ENCODE measurements around the gene ZMYM2. TPM values are rescaled to one million over a fixed set of nuclear protein-coding genes. Genes with fewer than 3 reads are reported as not detected.

The ZMYM2 gene
- total RNA-seq, 2 experiments from 2014 or later = 52.7 to 58.5 TPM

GRCh38 chr13:20099319-20099718, 140.8 kb downstream of the ZMYM2 start:
- Mint-ChIP-seq H3K4me1 (peaks cover 3% of the 10 kb centered on the region), H3K36me3 (no peaks in the 10 kb centered on the region), H3K27me3 (peaks cover 33% of the 10 kb centered on the region), H3K9me3 (no peaks in the 10 kb centered on the region), H3K27ac (no peak overlapping the region), H3K4me3 (no peak overlapping the region)
- DNase-seq = no peak

- Mint-ChIP-seq H3K36me3 (no peaks in the 10 kb centered on the region), H3K4me1 (peaks cover 3% of the 10 kb centered on the region), H3K9me3 (no peaks in the 10 kb centered on the region), H3K4me3 (no peak overlapping the region), H3K27me3 (peaks cover 46% of the 10 kb centered on the region), H3K27ac (no peak overlapping the region)
- DNase-seq = no peak
Observed at GRCh38 chr13:20101467-20102316, 143.2 kb downstream of the ZMYM2 start.

GRCh38 chr13:20102525-20103180, 144.1 kb downstream of the ZMYM2 start:
- H3K4me1 Mint-ChIP-seq = peaks cover 3% of the 10 kb centered on the region
- no peak overlapping the region for H3K4me3 Mint-ChIP-seq
- DNase-seq = no peak
- H3K36me3 Mint-ChIP-seq = no peaks in the 10 kb centered on the region
- no peak overlapping the region for H3K27ac Mint-ChIP-seq
- no peaks in the 10 kb centered on the region for H3K9me3 Mint-ChIP-seq
- peaks cover 46% of the 10 kb centered on the region for H3K27me3 Mint-ChIP-seq

- DNase-seq = no peak
- Mint-ChIP-seq H3K9me3 (no peaks in the 10 kb centered on the region), H3K27me3 (peaks cover 36% of the 10 kb centered on the region), H3K4me1 (no peaks in the 10 kb centered on the region), H3K27ac (no peak overlapping the region), H3K4me3 (no peak overlapping the region), H3K36me3 (no peaks in the 10 kb centered on the region)
Observed at GRCh38 chr13:20105161-20105689, 146.7 kb downstream of the ZMYM2 start.

- peaks cover 25% of the 10 kb centered on the region for H3K27me3 Mint-ChIP-seq
- DNase-seq = no peak
- H3K4me3 Mint-ChIP-seq = no peak overlapping the region
- H3K27ac Mint-ChIP-seq = no peak overlapping the region
- H3K9me3 Mint-ChIP-seq = no peaks in the 10 kb centered on the region
- no peaks in the 10 kb centered on the region for H3K4me1 Mint-ChIP-seq
- no peaks in the 10 kb centered on the region for H3K36me3 Mint-ChIP-seq
Observed at GRCh38 chr13:20106742-20107141, 148.2 kb downstream of the ZMYM2 start.

GRCh38 chr13:20109037-20109436, 150.5 kb downstream of the ZMYM2 start:
- H3K4me3 Mint-ChIP-seq = no peak overlapping the region
- DNase-seq = no peak
- H3K27me3 Mint-ChIP-seq = peaks cover 14% of the 10 kb centered on the region
- no peaks in the 10 kb centered on the region for H3K4me1 Mint-ChIP-seq
- no peaks in the 10 kb centered on the region for H3K36me3 Mint-ChIP-seq
- no peaks in the 10 kb centered on the region for H3K9me3 Mint-ChIP-seq
- H3K27ac Mint-ChIP-seq = no peak overlapping the region

GRCh38 chr13:20114066-20114610, 155.6 kb downstream of the ZMYM2 start:
- H3K27me3 Mint-ChIP-seq = no peaks in the 10 kb centered on the region
- H3K36me3 Mint-ChIP-seq = peaks cover 1% of the 10 kb centered on the region
- H3K4me1 Mint-ChIP-seq = peaks cover 4% of the 10 kb centered on the region
- no peaks in the 10 kb centered on the region for H3K9me3 Mint-ChIP-seq
- no peak overlapping the region for H3K4me3 Mint-ChIP-seq
- H3K27ac Mint-ChIP-seq = no peak overlapping the region
- DNase-seq = no peak

- Mint-ChIP-seq H3K36me3 (peaks cover 2% of the 10 kb centered on the region), H3K4me3 (no peak overlapping the region), H3K9me3 (no peaks in the 10 kb centered on the region), H3K4me1 (peaks cover 15% of the 10 kb centered on the region), H3K27me3 (no peaks in the 10 kb centered on the region), H3K27ac (no peak overlapping the region)
- no peak for DNase-seq
Observed at GRCh38 chr13:20116213-20116612, 157.7 kb downstream of the ZMYM2 start.

GRCh38 chr13:20118268-20119140, 160.0 kb downstream of the ZMYM2 start:
- Mint-ChIP-seq H3K27me3 (no peaks in the 10 kb centered on the region), H3K4me3 (peak overlapping the region; percentile 76), H3K4me1 (peaks cover 15% of the 10 kb centered on the region), H3K27ac (peak overlapping the region; percentile 77), H3K9me3 (no peaks in the 10 kb centered on the region), H3K36me3 (peaks cover 2% of the 10 kb centered on the region)
- DNase-seq = peak; percentile 10

- H3K4me1 Mint-ChIP-seq = peaks cover 15% of the 10 kb centered on the region
- H3K36me3 Mint-ChIP-seq = peaks cover 2% of the 10 kb centered on the region
- H3K9me3 Mint-ChIP-seq = no peaks in the 10 kb centered on the region
- H3K4me3 Mint-ChIP-seq = peak overlapping the region; percentile 76
- H3K27me3 Mint-ChIP-seq = peaks cover 5% of the 10 kb centered on the region
- peak overlapping the region; percentile 77 for H3K27ac Mint-ChIP-seq
- no peak for DNase-seq
Observed at GRCh38 chr13:20119960-20120359, 161.4 kb downstream of the ZMYM2 start.

- peak overlapping the region; percentile 76 for H3K4me3 Mint-ChIP-seq
- H3K36me3 Mint-ChIP-seq = peaks cover 2% of the 10 kb centered on the region
- peaks cover 15% of the 10 kb centered on the region for H3K4me1 Mint-ChIP-seq
- H3K9me3 Mint-ChIP-seq = no peaks in the 10 kb centered on the region
- peaks cover 10% of the 10 kb centered on the region for H3K27me3 Mint-ChIP-seq
- no peak for DNase-seq
- H3K27ac Mint-ChIP-seq = peak overlapping the region; percentile 57
Observed at GRCh38 chr13:20121159-20121525, 162.6 kb downstream of the ZMYM2 start.

- no peak overlapping the region for H3K4me3 Mint-ChIP-seq
- H3K9me3 Mint-ChIP-seq = no peaks in the 10 kb centered on the region
- H3K4me1 Mint-ChIP-seq = peaks cover 9% of the 10 kb centered on the region
- no peaks in the 10 kb centered on the region for H3K36me3 Mint-ChIP-seq
- no peak overlapping the region for H3K27ac Mint-ChIP-seq
- peaks cover 24% of the 10 kb centered on the region for H3K27me3 Mint-ChIP-seq
- DNase-seq = no peak
Observed at GRCh38 chr13:20124303-20124702, 165.8 kb downstream of the ZMYM2 start.

- Mint-ChIP-seq H3K4me3 (no peak overlapping the region), H3K27ac (no peak overlapping the region), H3K36me3 (no peaks in the 10 kb centered on the region), H3K27me3 (peaks cover 24% of the 10 kb centered on the region), H3K4me1 (peaks cover 2% of the 10 kb centered on the region), H3K9me3 (no peaks in the 10 kb centered on the region)
- DNase-seq = no peak
Observed at GRCh38 chr13:20125129-20125782, 166.7 kb downstream of the ZMYM2 start.

GRCh38 chr13:20125783-20126165, 167.2 kb downstream of the ZMYM2 start:
- DNase-seq = no peak
- Mint-ChIP-seq H3K27ac (no peak overlapping the region), H3K4me3 (no peak overlapping the region), H3K4me1 (peaks cover 2% of the 10 kb centered on the region), H3K36me3 (no peaks in the 10 kb centered on the region), H3K9me3 (no peaks in the 10 kb centered on the region), H3K27me3 (peaks cover 24% of the 10 kb centered on the region)
